ENCODE data around the gene TUT4. TPM values are rescaled to one million over a fixed set of nuclear protein-coding genes. Genes with fewer than 3 reads are reported as not detected.

TUT4 gene
- total RNA-seq, 1 experiment from 2014 or later = 36.6 TPM

GRCh38 chr1:52574594-52574993 lies 21.7 kb upstream of the TUT4 start:
- DNase-seq (ENCODE audit: low spot score) = peak; percentile 87

- DNase-seq (ENCODE audit: low spot score) = no peak
Observed at GRCh38 chr1:52572387-52572786, 19.5 kb upstream of the TUT4 start.

GRCh38 chr1:52571783-52572182 lies 18.9 kb upstream of the TUT4 start:
- peak; percentile 74 for DNase-seq (ENCODE audit: low spot score)

GRCh38 chr1:52569449-52570210 lies 16.7 kb upstream of the TUT4 start:
- no peak for DNase-seq (ENCODE audit: low spot score)

GRCh38 chr1:52567943-52568342 lies 15.1 kb upstream of the TUT4 start:
- no peak for DNase-seq (ENCODE audit: low spot score)

GRCh38 chr1:52562766-52563165 lies 9.9 kb upstream of the TUT4 start:
- DNase-seq (ENCODE audit: low spot score) = no peak

GRCh38 chr1:52559875-52560274 lies 7.0 kb upstream of the TUT4 start:
- DNase-seq (ENCODE audit: low spot score) = no peak

- DNase-seq (ENCODE audit: low spot score) = no peak
Observed at GRCh38 chr1:52558941-52559340, 6.0 kb upstream of the TUT4 start.

GRCh38 chr1:52556641-52557360 lies 3.9 kb upstream of the TUT4 start:
- no peak for DNase-seq (ENCODE audit: low spot score)

- no peak for DNase-seq (ENCODE audit: low spot score)
Observed at GRCh38 chr1:52554756-52555155, 1.9 kb upstream of the TUT4 start.

- no peak for DNase-seq (ENCODE audit: low spot score)
Observed at GRCh38 chr1:52554267-52554640, 1.4 kb upstream of the TUT4 start.

- peak; percentile 71 for DNase-seq (ENCODE audit: low spot score)
Observed at GRCh38 chr1:52553362-52554266, 722 bp upstream of the TUT4 start.

GRCh38 chr1:52552236-52552504 lies 722 bp downstream of the TUT4 start:
- peak; percentile 6 for DNase-seq (ENCODE audit: low spot score)

GRCh38 chr1:52551507-52552235 lies 1.2 kb downstream of the TUT4 start:
- DNase-seq (ENCODE audit: low spot score) = peak; percentile 10

- no peak for DNase-seq (ENCODE audit: low spot score)
Observed at GRCh38 chr1:52550447-52550846, 2.4 kb downstream of the TUT4 start.

GRCh38 chr1:52549267-52549666 lies 3.6 kb downstream of the TUT4 start:
- no peak for DNase-seq (ENCODE audit: low spot score)

- DNase-seq (ENCODE audit: low spot score) = no peak
Observed at GRCh38 chr1:52546852-52547251, 6.0 kb downstream of the TUT4 start.

GRCh38 chr1:52544665-52545525 lies 8.0 kb downstream of the TUT4 start:
- no peak for DNase-seq (ENCODE audit: low spot score)

- DNase-seq (ENCODE audit: low spot score) = no peak
Observed at GRCh38 chr1:52542085-52542688, 10.7 kb downstream of the TUT4 start.

GRCh38 chr1:52534928-52535764 lies 17.7 kb downstream of the TUT4 start:
- no peak for DNase-seq (ENCODE audit: low spot score)

Measured in A172 (cell line).